Neutrophil (primary cell): Measurements from ENCODE around the gene SATB2.

Source experiments
- H3K27ac ChIP-seq: fragments of 200-600 bp; sonication (generic); 2 replicates; pipeline ENCODE4 v1.5.1; 2016; ENCODE audit warnings: mild to moderate bottlenecking, moderate library complexity
- H3K27me3 ChIP-seq: fragments of 200-600 bp; sonication (generic); 2 replicates; pipeline ENCODE4 v1.6.0; 2016; ENCODE audit warnings: mild to moderate bottlenecking
- H3K36me3 ChIP-seq: fragments of 200-600 bp; sonication (generic); 2 replicates; pipeline ENCODE4 v1.5.1; 2017
- H3K4me1 ChIP-seq, 2 experiments: fragments of 200-600 bp in 1 of 2; sonication (generic) in 1 of 2; 1 replicate in 1 of 2; 2 replicates in 1 of 2; pipeline versions ENCODE4 v1.5.1 to v1.6.1; 2013 to 2016; ENCODE audit warnings: low read depth in 1 of 2, low read length in 1 of 2, mild to moderate bottlenecking in 1 of 2, moderate library complexity in 1 of 2; ENCODE audit not compliant: control insufficient read depth in 1 of 2, insufficient read depth in 1 of 2
- H3K4me3 ChIP-seq, 2 experiments: fragments of 200-600 bp in 1 of 2; sonication (generic) in 1 of 2; 1 replicate in 1 of 2; 2 replicates in 1 of 2; pipeline ENCODE4 v1.5.1; 2013 to 2016; ENCODE audit warnings: low read depth in 1 of 2, low read length in 1 of 2, mild to moderate bottlenecking in 1 of 2, moderate library complexity in 1 of 2
- H3K9me3 ChIP-seq: fragments of 200-600 bp; sonication (generic); 2 replicates; pipeline ENCODE4 v1.5.1; 2016
- TF ChIP-seq, protein P1 (sequence below): fragments of 200-600 bp; sonication (generic); IDR thresholded peaks from 2 replicates; pipeline ENCODE4 v1.5.1; 2016; ENCODE audit warnings: antibody characterized with exemption

The SATB2 gene

DNA sequence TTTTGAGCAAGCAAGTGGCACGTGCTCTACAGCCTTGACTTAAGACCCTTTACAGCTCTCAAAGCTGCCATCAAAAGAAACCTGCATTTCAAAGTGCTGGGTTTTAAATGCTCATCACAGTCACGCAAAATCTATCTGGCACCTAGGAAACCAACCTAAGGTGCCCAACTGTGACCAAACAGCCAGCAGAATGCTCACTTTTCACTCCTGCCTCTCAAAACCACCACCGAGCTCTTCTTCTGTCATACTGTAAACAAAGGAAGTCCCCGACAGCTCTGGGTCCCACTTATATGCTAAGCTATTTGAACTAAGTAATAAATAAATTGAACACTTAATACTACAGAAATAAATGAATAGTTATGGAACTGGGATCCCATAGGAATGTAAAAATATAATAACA is 33.6 kb downstream of the SATB2 start:
- Histone ChIP-seq H3K27ac (no peak overlapping the region), H3K9me3 (no peaks in the 10 kb centered on the region), H3K27me3 (peaks cover 15% of the 10 kb centered on the region), H3K4me1 (no peaks in the 10 kb centered on the region), H3K36me3 (no peaks in the 10 kb centered on the region), H3K4me3 (no peak overlapping the region)
- TF ChIP-seq, protein P1, sequence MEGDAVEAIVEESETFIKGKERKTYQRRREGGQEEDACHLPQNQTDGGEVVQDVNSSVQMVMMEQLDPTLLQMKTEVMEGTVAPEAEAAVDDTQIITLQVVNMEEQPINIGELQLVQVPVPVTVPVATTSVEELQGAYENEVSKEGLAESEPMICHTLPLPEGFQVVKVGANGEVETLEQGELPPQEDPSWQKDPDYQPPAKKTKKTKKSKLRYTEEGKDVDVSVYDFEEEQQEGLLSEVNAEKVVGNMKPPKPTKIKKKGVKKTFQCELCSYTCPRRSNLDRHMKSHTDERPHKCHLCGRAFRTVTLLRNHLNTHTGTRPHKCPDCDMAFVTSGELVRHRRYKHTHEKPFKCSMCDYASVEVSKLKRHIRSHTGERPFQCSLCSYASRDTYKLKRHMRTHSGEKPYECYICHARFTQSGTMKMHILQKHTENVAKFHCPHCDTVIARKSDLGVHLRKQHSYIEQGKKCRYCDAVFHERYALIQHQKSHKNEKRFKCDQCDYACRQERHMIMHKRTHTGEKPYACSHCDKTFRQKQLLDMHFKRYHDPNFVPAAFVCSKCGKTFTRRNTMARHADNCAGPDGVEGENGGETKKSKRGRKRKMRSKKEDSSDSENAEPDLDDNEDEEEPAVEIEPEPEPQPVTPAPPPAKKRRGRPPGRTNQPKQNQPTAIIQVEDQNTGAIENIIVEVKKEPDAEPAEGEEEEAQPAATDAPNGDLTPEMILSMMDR, result no peak

DNA sequence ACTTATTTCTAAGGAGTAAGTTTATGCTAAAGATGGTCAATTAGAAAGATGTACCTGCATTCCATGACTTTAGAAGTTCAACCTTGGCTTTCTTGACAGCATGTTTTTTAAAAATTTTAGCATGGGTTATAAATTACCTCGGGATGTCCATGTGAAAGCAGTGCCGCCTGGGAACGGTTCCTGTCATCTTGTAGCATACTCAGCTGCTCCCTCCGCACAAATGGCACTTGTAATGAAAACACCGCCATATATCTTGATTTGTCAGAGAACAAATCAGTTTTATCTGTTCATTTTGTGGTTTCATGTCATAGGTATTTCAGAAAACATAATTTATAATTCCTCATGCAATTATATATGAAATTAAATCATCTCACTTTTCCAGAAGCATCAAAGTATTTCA is 38.3 kb downstream of the SATB2 start:
- H3K27me3 ChIP-seq, result peaks cover 3% of the 10 kb centered on the region
- H3K4me3 ChIP-seq, result no peak overlapping the region
- TF ChIP-seq, protein P1, result no peak
- H3K36me3 ChIP-seq, result no peaks in the 10 kb centered on the region
- no peak overlapping the region for H3K27ac ChIP-seq
- no peaks in the 10 kb centered on the region for H3K4me1 ChIP-seq
- H3K9me3 ChIP-seq, result no peaks in the 10 kb centered on the region

DNA sequence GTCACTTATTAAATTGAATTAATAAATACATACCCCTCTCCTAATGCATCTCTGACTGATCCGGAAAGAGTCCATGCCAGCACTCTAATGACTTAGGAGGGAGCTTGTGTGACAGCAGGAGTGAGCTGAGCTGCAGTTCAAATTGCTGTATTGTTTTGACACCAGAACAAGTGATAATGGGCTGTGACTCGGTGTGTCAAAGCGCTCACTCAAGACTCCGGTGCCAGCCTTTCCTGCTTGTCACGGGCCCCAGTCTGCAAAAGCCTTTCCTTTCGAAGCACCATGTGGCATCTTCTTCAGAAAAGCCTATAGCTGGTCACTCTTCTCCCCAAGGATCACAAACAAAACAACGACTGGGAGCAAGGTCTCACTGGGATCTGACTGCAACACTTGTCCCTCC is 43.3 kb downstream of the SATB2 start:
- no peak overlapping the region for H3K27ac ChIP-seq
- no peaks in the 10 kb centered on the region for H3K4me1 ChIP-seq
- no peaks in the 10 kb centered on the region for H3K9me3 ChIP-seq
- no peaks in the 10 kb centered on the region for H3K36me3 ChIP-seq
- no peak overlapping the region for H3K4me3 ChIP-seq
- TF ChIP-seq, protein P1, result no peak
- peaks cover 10% of the 10 kb centered on the region for H3K27me3 ChIP-seq

DNA sequence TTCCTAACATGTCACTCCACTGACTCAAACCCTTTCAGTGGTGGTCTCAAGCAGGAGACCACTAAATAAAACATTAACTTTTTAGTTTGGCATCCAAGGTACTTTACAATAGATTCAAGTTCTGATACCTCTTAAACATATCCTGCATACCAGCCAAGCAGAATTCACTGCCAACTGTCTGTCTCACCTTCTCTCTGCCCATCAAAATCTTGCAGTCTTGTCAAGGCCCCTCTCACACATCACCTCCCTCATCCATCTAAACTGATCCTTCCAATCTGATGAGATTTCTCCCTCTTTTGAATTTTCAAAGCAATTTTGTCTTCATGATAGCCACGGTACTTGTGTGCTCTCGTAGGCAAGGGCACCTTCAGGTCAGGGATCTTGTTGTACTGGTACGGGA is 43.7 kb downstream of the SATB2 start:
- TF ChIP-seq, protein P1, result no peak
- Histone ChIP-seq H3K9me3 (no peaks in the 10 kb centered on the region), H3K27ac (no peak overlapping the region), H3K36me3 (no peaks in the 10 kb centered on the region), H3K4me3 (no peak overlapping the region), H3K4me1 (no peaks in the 10 kb centered on the region), H3K27me3 (peaks cover 10% of the 10 kb centered on the region)

DNA sequence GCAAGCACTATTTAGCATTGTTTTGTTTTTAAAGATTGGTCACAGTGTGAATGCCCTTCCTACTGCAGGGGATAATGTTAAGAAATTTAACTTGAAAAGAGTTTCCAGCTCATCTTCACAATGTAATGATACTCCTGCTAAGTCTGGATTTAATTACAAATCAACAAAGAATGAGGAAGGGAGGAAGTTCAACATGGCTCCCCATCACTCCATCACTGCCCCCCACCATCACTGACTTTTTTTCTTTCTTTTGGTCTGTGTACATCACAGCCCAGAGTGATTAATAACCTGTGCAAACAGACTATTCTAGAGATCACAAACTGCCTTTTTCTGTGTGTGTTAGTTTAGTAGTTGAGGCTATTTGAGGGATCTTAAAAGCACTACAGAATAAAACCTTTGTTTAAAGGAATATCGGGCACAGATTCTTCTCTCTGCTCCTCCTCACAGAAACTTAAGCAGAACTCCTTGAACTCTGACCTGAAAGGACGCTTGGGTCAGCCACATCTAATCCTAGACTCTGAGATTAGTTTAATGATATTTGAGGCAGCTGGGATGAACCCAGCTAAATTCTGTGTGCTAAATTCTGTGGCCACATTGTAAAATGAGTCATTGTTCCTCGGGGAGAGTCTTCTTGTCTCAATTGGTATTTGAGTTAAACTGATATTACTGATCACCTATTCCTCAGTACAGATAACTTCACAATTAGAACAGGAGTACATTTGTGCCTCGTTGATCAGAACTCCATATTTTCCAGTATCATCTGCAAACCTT is 47.8 kb downstream of the SATB2 start:
- Histone ChIP-seq H3K27me3 (peaks cover 16% of the 10 kb centered on the region), H3K36me3 (no peaks in the 10 kb centered on the region), H3K9me3 (no peaks in the 10 kb centered on the region), H3K27ac (no peak overlapping the region), H3K4me1 (no peaks in the 10 kb centered on the region), H3K4me3 (no peak overlapping the region)
- TF ChIP-seq, protein P1, result no peak
